Subcutaneous adipose tissue (tissue), 4 donors: ENCODE measurements around the gene OR2M7. TPM values are rescaled to one million over a fixed set of nuclear protein-coding genes. Genes with fewer than 3 reads are reported as not detected.

Source experiments
- total RNA-seq, 4 donors: library from RNA; depleted of rRNA; stranded (reverse); fragments of >200 nt; gene quantifications; one replicate each; pipeline ENCODE4 v1.1.0, GENCODE V29; 2016
- TF ChIP-seq, protein P1 (sequence below): fragments of 450-650 bp; IDR thresholded peaks from one replicate; pipeline ENCODE4 v1.5.1; 2016; ENCODE audit warnings: low read depth, mild to moderate bottlenecking, control low read depth, antibody characterized with exemption, moderate library complexity

The OR2M7 gene
- total RNA-seq, 4 donors from 2014 or later = not detected

DNA sequence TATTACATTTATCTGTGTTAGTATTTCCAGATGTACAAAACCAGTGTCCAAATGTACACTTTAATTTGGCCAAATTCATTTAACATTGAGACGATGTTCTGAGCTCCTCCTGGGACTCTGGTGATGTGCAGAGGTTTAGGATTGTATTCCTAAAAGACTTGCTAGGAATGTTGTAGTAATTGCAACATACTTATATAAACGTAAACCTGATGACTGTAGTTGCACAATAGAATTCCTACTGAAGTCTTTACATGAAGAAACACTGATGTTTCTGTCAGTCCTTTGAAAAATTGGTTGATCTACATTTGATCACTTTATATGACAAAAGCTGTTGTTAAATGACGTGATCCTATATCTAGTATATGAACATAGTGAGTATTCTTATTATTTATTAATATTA lies 19.1 kb upstream of the OR2M7 start:
- TF ChIP-seq, protein P1, sequence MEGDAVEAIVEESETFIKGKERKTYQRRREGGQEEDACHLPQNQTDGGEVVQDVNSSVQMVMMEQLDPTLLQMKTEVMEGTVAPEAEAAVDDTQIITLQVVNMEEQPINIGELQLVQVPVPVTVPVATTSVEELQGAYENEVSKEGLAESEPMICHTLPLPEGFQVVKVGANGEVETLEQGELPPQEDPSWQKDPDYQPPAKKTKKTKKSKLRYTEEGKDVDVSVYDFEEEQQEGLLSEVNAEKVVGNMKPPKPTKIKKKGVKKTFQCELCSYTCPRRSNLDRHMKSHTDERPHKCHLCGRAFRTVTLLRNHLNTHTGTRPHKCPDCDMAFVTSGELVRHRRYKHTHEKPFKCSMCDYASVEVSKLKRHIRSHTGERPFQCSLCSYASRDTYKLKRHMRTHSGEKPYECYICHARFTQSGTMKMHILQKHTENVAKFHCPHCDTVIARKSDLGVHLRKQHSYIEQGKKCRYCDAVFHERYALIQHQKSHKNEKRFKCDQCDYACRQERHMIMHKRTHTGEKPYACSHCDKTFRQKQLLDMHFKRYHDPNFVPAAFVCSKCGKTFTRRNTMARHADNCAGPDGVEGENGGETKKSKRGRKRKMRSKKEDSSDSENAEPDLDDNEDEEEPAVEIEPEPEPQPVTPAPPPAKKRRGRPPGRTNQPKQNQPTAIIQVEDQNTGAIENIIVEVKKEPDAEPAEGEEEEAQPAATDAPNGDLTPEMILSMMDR = no peak

DNA sequence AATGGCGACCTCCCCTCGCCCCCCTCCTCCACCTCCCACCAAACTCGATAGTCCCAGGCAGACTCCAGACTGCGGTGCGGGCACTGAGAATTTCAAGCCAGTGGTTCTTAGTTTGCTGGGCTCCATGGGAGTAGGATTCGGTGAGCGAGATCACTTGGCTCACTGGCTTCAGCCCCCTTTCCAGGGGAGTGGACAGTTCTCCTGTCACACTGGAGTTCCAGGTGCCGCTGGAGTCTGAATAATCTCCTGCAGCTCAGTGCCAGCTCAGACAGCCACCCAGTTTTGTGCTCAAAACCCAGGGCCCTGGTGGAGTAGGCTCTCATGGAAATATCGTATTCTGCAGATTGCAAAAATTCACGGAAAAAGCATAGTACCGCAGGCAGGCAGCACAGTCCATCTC lies 7.6 kb downstream of the OR2M7 start:
- TF ChIP-seq, protein P1 = no peak

DNA sequence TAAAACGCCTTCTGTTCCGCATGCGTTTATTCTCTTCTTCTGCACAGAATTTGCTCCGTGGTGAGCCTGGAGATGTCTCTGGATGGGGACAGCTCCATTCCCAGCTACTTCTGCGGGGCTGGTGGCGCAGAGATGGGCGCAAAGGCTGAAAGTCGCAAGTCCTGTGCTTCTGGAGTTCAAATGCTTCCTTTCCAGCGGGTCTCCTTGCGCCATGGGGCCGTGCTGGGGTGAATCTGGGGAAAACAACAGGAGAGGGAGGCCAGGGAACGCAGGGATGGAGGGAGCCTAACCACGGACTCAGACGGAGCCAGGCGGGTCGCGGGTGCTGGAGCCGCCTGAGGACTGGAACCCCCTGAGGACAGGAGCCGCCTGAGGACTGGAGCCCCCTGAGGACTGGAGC lies 18.3 kb downstream of the OR2M7 start:
- TF ChIP-seq, protein P1 = no peak

DNA sequence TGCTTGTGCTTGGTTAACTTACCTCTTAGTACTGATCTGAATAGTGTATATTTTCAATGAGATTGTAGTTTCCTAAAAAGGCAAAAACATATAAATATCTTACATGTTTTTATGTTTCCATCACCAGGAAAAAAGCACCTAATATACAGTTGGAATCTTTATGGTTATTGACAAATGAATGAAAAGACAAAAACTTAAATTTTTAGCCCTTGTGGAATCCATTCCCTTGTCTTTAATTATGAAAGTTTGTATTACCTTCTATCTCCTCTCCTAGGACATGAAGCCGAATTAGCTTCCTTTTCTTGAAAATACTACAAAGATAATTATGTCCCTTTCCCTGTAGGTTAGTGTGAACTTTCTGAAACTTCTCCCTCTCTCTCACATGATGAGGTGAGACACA lies 21.0 kb downstream of the OR2M7 start, which contains the start of gene OR2T12:
Gene OR2T12, minus strand, starts transcription at position 101 of the 400 bp plus-strand sequence. CDS start 7,846 bp downstream, outside the sequence.
- TF ChIP-seq, protein P1 = no peak

DNA sequence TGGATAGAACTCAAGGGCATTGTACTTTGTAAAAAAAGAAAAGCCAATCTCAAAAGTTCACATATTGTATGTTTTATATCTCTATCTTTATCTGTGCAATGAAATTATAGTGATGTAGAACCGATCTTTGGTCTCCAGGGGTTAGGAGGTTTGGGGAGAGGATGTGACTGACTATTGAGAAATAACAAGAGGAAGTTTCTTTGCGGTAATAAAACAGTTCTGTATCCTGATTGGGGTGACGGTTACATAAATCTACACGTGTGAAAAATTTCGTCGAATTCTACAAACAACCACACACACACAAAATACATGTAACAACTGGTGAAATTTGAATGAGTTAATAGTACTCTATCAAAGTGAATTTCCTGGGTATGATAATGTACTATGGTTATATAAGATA lies 36.0 kb downstream of the OR2M7 start:
- TF ChIP-seq, protein P1 = no peak

DNA sequence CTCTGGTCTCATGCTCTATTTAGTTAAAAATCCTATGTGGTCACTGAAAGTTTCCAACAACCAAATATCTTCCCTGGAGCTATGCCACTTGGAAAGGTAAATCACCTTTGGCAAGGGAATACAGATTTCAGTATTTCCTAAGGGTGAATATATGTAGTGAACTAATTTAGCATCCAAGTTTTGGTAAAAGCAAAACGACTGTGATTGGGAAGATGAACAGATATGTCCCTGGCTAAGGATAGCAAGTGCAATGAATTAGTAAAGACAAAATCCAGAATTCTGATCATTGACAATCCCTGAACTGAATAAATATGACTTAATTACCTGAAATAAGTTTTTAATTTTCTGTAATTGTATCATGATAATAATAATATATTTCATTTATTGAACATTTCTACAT lies 46.5 kb downstream of the OR2M7 start, which contains the start of gene OR2T33:
Gene OR2T33, minus strand, starts transcription at position 101 of the 400 bp plus-strand sequence. CDS start 4,162 bp downstream, outside the sequence.
- TF ChIP-seq, protein P1 = no peak

Other genes with a start within 250 kb of the OR2M7 start
- not detected for gene OR2L13, start 229.4 kb downstream of the OR2M7 start, total RNA-seq
- gene OR2M5, start 179.4 kb downstream of the OR2M7 start, total RNA-seq = not detected
- not detected for gene OR2M2, start 149.7 kb downstream of the OR2M7 start, total RNA-seq
- not detected for gene OR2M3, start 127.3 kb downstream of the OR2M7 start, total RNA-seq
- not detected for gene OR2M4, start 93.2 kb downstream of the OR2M7 start, total RNA-seq
- gene OR2T33, start 46.6 kb downstream of the OR2M7 start, total RNA-seq = not detected
- gene OR2T12, start 21.1 kb downstream of the OR2M7 start, total RNA-seq = not detected
- gene OR14C36, start 24.2 kb upstream of the OR2M7 start, total RNA-seq = not detected
- gene OR2T4, start 37.1 kb upstream of the OR2M7 start, total RNA-seq = not detected
- gene OR2T6, start 51.2 kb upstream of the OR2M7 start, total RNA-seq = not detected
- gene OR2T1, start 78.5 kb upstream of the OR2M7 start, total RNA-seq = not detected
- not detected for gene OR2T2, start 121.1 kb upstream of the OR2M7 start, total RNA-seq
- not detected for gene OR2T3, start 148.8 kb upstream of the OR2M7 start, total RNA-seq
- not detected for gene OR2T5, start 164.0 kb upstream of the OR2M7 start, total RNA-seq
- not detected for gene OR2G6, start 183.5 kb upstream of the OR2M7 start, total RNA-seq
- gene OR2T29, start 238.2 kb upstream of the OR2M7 start, total RNA-seq = not detected